Stimulated activated CD4-positive, alpha-beta T cell treated with anti-CD3 and anti-CD28 coated beads, Interleukin-15, amount 100 ng/mL, for 1 hour (primary cell): ENCODE data around the gene HDAC11.
"Not testable (repeated sequence)": the region's sequence is repeated elsewhere in the genome, so short reads cannot be mapped to it uniquely, and the experiment has no call there.

Source experiments
- DNase-seq, 2 donors: peaks; one replicate each; pipeline ENCODE4 v3.0.0-alpha.2; 2020; ENCODE audit warnings: low read depth in 1 of 2, low spot score in 1 of 2

HDAC11 gene

DNA sequence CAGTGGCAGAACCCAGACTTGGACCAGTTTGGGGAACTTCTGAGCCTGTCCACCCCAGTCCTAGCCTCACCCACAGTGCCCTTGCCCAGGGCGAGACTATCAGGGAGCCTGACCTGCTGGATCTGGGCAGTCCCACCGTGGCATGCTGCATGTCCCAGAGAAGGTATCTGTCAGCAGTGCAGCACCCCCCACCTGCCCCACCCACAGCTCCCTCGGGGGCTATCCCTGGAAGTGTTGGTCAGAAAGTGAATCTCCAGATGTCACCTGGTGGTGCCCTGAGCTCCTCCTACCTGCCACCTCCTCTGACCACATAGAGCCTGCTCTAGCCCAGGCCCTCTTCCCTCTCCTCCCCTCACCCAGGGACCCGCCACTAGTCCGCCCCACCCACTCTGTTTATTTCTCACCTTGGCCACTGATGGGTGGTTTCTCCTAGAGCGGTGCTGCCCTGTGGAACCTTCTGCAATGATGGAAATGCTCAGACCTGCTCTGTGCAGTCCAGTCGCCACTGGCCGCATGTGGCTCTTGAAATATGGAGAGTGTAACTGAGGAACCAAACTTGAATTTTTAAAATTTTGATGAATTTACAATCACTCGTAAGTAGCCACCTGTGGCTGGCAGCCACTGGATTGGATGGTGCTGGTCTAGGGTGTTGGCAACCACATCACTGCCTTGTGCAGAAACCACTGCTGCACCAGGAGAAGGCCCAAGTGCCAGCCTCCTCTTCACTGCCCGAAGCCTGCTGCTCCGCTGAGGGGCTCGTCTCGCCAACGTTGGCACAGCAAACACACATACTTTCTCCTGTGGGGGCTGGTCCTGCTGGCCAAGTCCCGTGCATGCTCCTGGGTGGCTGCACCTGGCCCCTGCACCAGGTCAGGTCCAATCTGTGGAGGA, 13.1 kb downstream of the HDAC11 start:
- DNase-seq, result no peak

DNA sequence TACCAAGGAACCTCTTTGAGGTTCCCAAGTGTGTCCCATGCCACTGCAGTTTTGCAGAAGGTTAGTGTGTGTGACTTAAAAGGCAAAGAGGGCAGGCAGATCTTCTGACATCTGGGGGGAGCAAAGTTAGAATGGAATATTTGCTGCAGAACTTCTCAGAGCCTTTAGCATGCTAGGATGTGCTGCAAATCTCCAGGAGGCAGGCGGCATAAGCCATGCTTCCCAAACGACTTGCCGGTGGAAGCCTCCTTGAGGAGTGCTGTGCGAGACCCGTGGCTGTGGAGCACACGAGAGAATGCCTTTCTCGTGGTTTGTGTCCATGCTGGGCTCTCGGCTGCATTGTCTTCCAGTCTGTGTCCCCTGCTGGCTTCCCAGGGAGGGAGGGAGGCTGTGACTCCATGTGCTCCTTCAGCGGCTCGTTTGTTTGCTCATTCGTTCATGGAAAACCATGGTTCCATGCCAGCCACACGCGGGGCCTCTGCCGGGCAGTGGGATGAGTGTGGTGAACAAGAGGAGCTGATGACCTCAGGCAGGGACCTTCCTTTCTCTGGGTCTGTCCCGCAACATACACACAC, 13.8 kb downstream of the HDAC11 start:
- no peak for DNase-seq

DNA sequence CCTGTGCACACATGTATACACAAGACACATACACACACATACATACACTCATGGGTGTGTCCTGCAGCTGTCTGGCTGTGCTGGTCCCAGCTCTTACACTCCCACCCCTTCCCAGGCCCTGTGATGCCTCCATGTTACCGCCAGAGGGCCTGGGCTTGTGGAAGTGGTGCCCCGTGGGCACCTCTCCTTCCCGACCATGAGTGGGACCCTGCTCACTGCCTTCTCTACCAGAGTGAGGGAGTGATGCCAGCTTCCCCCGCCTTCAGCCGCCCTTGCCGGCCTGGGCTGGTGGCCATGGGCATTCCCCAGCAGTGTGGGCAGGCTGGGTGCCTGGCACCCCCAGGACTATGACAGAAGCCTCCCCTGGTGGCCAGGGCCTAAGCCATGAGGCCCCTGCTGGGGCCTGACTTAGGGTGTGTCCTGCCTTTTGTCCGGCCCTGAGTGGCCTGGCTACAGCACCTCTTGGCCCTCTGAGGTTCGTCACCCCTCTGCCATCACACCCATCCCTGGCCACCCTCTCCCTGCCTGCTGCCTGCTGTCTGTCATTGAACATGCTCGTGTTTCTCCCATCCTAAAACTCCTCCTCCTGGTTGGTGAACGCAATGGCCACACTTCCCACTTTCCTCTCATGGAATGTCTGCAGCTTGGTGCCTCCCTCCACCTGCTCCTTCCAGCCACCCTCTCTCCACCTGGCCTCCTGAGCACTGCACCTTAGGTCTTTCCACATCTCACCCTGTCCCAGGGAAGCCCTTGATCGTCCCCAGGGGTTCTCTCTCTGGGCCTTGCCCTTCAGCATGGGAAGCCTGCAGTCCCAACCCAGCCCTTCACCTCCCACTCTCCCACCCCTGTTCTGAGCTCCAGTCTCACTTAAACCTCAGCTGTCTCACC, 14.6 kb downstream of the HDAC11 start:
- DNase-seq, result no peak

DNA sequence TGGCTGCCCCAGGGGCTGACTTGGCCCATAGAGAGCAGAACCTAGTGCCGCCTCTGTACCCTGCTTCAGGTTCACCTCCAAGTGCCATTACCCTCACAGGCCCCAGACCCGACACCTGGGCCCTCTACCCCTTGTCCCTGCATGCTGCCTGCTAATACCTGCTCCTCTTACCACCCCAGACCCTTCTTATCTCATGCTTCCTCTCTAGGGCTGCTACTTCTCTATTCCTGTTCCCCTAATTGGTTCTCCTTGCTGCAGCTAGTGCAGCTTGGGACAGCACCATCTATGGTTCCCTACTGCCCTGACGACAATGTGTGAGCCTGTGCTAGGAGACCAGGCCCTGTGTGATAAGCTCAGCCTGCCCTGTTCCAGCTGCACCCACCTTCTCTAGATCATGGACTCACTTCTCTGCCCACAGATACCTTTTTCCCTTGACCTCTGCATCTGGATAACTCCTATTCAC, 15.3 kb downstream of the HDAC11 start:
- DNase-seq, result no peak

DNA sequence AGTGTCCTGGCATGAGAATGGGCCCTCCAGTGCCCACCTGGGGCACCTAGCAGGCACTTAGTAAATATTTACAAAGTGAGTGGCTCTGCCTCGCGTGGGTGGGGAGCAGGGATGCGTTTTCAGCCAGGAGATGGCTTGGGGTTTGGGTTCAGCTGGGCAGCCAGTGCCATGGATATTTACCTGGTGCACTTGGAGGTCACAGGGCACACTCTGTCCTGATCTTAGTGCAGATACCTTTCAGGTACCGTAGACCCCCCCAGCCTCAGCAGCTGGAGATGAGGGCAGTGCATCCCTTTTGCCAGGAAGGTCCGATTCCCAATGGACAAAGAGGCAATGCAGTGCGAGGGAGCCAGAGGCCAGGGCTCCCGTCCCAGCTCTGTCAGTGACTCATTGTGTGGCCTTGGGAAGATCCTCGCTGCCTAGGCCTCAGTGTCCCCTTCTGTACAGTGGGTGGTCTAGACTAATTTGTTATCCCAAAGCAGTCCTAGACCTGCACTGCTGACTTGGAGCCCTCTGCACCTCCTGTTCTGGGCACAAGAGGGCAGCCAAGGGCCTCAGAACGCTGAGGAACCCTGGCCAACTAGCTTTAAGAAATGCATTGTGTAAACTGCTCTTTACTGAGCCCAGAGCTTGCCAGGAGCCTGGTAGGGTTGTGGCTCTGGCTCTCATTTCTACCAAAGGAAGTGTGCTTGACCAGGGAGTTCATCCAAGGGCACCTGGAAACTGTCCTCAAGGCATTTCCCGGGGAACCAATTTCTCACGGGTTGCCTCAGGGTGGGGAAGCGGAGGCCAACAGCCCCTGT, 16.0 kb downstream of the HDAC11 start:
- peak; percentile 36 to 52 for DNase-seq

DNA sequence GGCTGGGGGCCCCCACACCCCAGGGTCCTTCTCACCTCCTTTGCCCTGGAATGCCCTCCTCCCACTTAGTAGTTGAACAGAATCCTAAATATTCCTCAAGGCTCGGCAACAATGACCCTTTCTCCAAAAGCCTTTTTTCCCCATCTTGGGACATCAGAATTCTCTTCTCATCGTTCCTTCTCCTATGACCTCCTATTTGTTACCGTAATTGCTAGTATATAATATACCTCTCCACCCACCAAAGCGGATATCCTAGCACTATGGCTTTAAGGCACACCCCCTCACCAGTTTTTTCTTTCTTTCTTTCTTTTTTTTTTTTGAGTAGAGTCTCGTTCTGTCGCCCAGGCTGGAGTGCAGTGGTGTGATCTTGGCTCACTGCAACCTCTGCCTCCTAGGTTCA, 16.8 kb downstream of the HDAC11 start:
- no peak for DNase-seq

DNA sequence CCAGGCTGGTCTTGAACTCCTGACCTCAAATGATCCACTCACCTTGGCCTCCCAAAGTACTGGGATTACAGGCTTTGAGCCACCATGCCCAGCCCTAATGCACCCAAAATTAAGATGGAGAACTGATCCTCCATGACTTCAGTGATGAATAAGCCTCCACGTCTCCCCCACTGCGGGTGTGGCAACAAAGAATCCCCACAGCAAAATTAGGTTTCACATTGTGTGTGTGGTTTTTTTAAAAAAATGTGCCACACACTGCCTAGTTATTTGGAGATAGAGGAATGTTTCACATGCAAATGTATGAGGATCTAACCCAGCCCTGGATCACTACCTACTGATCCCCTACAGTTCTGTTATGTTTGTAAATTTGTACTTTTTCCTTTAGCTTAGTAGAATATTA, 17.3 kb downstream of the HDAC11 start:
- no peak for DNase-seq

DNA sequence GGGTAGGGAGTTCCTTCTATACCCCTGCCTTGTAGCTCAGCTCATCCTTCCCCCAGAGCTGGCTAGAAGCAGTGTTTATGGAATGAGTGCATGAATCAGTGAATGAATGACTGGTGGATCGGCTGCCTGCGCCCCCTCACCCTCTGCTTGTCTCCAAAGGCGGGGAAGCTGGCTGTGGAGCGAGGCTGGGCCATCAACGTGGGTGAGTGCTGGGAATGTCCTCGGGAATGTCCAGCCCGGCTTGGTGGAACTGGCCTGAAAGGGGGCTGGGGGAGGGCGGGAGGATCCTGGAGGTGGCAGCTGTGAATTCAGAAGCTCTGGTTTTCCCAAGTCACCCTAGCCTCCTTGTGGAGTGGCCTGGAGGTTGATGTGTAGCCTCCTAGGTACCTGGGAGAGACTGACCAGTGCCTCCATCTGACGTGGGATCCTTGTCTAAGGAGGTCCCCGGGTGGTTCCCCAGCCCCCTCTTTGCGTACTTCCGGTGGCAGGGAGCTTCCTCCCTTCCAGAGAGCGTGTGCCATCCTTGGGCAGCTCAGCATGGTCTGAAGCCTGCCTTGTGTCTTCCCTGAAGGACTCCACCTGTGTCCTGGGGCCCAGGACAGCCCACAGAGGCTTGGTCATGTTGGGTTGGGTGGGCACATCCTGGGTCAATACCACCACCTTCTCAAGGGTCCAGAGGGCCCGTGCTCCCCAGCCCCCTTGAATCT, 18.4 kb downstream of the HDAC11 start:
- no peak for DNase-seq

DNA sequence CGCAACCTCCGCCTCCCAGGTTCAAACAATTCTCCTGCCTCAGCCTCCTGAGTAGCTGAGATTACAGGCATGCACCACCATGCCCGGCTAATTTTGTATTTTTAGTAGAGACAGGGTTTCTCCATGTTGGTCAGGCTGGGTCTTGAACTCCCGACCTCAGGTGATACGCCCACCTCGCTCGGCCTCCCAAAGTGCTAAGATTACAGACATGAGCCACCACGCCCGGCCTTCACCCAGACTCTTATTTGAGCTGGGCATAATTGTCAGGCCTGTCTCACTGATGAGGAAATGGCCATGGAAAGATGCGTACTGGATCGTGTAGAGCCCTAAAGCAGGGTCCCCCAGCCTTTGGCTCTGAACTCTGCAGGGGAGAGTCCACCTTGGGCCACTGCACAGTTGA, 19.1 kb downstream of the HDAC11 start:
- not testable (repeated sequence) for DNase-seq

DNA sequence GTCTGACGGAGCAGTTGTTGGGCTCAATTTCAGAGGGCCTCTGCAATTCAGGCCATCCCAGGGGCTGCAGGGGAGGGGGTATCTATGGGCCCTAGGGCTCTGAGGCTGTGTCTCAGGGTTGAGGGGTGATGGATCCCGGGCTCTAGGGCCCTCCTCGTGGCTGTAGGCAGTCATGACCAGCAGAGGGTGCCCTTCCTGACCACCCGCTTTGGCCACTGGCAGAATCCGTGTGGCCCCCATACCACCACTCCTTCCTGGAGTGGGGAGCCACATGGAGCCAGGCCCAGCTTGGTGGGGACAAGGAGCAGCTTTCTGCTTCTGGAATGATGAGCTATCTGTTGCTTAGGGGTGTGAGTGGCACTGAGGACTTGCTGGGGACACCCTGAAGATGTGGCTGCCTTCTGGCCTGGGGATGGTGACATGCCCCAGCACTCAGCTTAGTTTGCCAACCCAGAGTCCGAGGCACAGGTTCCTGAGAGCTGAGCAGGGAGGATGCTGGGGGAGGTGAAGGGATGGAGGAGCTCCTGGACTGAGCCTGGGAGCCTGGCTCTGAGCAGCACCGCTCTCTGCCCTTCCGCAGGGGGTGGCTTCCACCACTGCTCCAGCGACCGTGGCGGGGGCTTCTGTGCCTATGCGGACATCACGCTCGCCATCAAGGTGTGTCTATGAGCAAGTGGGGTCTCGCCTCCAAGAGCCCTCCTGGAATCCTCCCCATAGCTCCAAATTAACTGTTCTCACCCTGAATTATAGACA, 20.2 kb downstream of the HDAC11 start:
- DNase-seq, result no peak

DNA sequence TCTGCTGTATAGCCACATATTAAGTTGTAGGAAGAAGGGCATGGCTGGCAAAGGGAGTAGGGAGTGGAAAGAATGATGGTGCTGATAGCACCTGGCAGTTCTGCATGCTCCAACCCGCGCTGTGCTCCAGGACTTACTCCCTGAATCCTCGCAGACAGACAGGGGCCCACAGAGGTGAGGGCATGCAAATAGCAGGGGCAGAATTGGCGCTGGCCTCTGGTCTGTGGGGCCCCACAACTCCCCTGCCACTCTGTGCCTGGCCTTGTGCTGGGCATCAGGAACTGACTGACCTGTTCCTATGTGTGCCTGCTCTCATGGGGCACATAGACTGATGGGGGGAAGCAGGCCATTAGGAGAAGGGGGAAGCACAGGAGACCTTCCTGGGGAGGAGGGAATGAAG, 20.9 kb downstream of the HDAC11 start:
- no peak for DNase-seq

DNA sequence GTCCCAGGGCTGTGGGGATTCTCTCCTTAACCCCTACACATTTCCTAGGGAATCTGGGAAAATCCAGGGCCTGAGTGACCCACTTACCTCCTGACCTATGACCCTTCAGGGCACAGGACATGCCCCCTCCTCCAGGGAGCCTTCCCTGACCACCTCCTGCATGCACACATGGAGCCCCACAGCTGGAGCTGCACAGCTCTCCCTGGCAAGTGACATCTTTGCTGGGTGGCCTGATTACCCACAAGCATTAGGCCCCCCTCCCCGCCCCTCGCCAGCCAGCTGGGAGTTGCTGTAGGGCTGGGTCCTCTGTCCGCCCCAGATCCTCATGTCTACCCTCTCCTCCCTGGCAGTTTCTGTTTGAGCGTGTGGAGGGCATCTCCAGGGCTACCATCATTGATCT, 21.4 kb downstream of the HDAC11 start:
- no peak for DNase-seq

DNA sequence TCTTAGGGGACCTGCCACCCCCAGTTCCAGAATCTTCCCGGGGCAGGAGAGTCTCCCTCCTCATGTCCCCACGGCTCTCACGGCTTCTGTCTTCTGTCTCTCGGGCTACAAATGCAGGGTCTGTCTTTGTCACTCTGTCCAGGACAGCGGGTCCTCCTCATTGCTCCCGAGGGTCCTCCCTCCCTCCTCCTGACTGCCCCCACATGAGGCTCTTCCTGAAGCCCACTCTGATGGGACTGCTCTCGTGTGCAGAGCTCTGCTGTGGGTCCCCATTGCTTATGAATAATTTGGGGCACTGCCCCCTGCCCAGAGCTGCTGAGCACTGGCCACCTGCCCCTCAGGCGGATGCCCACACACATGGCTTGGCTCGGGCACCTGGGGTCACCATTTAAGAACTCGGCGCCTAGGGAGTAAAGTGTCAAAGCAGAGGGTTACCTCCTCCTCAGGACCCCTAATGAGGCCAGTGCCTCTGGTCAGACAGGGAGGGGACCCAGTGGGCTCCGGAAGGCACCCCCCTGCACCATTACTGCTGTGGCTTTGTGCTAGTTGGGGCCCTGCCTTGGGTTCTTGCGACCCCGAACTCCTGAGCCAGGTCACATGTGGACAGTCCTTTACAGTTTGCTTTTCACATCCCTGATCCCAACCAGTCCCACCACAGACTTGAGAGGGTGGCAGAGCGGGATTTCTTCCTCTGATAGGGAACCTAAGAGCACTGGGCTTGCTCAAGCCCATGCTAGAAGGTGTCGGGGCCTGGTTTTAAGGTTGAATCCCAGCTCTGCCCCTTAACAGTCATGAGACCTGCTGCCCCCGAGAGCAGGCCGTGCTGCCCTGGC, 22.1 kb downstream of the HDAC11 start:
- no peak for DNase-seq

DNA sequence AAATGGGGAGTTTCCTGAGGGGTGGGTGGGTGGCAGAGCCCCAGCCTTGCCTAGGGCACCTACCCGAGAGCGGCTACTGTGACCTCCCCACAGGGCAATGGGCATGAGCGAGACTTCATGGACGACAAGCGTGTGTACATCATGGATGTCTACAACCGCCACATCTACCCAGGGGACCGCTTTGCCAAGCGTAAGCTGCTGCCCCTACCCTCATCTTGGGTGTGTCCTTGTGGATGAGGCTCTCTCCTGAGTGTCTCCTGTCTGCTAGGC, 22.6 kb downstream of the HDAC11 start:
- DNase-seq, result no peak

DNA sequence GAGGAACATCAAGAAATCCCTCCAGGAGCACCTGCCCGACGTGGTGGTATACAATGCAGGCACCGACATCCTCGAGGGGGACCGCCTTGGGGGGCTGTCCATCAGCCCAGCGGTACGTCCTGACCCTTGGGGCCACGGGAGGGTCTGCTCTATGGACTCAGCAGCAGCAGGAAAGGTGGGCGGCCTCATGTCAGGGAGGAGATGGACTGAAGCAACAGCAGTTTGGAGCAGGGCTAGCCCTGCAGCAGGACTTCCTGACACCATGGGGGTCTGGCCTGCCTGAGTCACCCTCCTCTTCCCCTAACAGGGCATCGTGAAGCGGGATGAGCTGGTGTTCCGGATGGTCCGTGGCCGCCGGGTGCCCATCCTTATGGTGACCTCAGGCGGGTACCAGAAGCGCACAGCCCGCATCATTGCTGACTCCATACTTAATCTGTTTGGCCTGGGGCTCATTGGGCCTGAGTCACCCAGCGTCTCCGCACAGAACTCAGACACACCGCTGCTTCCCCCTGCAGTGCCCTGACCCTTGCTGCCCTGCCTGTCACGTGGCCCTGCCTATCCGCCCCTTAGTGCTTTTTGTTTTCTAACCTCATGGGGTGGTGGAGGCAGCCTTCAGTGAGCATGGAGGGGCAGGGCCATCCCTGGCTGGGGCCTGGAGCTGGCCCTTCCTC, 24.2 kb downstream of the HDAC11 start:
- no peak for DNase-seq

DNA sequence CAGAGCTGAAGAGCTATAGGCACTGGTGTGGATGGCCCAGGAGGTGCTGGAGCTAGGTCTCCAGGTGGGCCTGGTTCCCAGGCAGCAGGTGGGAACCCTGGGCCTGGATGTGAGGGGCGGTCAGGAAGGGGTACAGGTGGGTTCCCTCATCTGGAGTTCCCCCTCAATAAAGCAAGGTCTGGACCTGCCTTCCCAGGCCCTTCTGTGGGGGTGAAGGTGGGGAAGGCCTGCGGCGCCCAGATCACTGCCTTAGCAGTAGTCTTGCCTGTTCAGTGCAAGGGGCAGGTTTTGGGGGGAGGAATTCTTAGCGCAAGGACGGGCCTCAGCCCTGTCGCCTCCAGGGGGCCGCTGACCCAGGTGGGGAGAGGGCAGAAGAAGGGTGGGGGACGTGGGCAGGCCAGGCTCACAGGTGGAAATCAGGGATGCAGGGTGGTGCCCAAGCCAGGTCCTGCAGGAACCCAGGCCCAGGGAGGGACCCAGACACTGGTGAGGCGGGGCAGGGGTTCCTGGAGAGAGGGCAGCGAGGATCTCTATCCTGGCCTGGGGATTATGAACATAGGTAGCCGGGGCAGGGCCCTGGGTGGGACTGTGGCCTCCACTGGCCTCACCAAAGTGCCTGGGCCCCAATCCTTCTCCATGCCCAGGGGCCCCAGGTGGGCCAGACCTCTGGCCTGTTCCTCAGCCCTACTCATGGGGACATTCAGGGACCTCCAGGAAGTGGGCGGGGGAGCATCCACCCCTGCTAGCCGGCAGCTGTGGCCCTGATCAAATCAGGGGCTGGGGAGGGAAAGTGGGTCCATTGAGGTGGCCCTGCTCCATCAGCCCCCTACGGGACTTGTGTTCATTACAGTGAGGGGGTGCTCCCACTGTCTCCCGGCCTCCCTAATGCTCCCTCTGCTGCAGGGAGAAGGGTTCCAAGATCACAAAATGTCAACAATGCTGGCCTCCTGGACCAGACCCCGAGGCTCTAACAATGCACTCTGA, 25.3 kb downstream of the HDAC11 start:
- DNase-seq, result no peak

DNA sequence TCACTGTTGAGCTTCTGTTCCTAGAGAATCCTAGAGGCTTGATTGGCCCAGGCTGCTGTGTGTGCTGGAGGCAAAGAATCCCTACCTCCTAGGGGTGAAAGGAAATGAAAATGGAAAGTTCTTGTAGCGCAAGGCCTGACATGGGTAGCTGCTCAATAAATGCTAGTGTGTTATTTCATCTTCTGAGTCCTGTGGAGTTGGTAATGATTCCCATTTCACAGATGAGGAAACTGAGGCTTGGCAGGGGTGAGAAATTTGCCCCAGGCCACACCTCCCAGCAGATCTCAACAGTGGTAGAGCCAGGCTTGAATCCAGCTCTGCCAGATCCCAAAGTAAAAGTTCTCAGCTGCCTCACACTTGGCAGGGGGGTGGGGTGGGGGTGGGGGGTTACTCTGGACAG, 26.1 kb downstream of the HDAC11 start:
- DNase-seq, result no peak
